Hindlimb muscle (tissue), 1 donor: ENCODE measurements around the gene SPSB1. TPM values are rescaled to one million over a fixed set of nuclear protein-coding genes. Genes with fewer than 3 reads are reported as not detected.
"Not testable (repeated sequence)": the region's sequence is repeated elsewhere in the genome, so short reads cannot be mapped to it uniquely, and the experiment has no call there.

Experiments used
- DNase-seq: peaks from one replicate; pipeline ENCODE4 v3.0.0-alpha.2; 2013
- polyA plus RNA-seq: library from polyadenylated mRNA; unstranded; fragments of 120-200 nt; gene quantifications from one replicate; pipeline ENCODE4 v1.2.1, GENCODE V29; 2013; ENCODE audit not compliant: insufficient read length

SPSB1 gene
- polyA plus RNA-seq, 1 donor, result 7.0 TPM

DNA sequence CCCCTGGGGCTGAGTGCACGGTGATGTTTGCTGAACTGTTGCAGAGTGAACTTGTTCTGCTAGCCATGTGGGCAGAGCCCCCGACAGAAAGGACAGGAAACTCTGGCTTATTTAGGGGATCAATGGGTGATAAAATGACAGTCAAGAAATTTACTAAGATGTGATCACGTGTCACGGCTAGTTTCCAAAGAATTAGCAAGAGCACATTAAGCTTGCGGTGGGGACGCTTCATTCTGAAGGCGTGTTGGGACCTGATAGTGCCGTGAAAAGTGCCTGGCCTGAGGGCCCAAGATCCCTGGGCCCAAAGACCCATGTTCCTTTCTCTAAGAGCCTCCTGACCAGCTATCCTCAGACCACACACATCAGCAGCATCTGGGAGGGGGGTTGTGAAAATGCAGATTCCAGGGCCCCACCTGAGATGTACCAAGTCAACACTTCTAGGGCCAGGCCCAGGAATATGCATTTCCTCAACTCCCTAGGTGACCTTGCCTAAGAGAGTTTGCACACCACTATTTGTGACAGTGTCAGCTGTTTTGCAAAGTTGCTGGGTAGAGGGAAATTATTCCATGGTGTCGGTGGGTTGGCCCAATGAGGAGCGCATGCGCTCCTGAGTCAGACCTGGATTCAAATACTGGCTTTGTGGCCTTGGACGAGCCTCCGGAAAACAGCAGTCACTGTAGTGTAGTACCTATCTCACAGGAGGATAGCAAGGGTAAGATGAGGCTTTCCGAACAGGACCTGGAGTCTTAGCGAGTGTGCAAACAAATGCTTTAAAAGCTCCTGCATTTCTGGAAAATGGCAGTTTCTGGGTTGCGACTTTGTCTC lies 77.5 kb downstream of the SPSB1 start:
- DNase-seq, result no peak

DNA sequence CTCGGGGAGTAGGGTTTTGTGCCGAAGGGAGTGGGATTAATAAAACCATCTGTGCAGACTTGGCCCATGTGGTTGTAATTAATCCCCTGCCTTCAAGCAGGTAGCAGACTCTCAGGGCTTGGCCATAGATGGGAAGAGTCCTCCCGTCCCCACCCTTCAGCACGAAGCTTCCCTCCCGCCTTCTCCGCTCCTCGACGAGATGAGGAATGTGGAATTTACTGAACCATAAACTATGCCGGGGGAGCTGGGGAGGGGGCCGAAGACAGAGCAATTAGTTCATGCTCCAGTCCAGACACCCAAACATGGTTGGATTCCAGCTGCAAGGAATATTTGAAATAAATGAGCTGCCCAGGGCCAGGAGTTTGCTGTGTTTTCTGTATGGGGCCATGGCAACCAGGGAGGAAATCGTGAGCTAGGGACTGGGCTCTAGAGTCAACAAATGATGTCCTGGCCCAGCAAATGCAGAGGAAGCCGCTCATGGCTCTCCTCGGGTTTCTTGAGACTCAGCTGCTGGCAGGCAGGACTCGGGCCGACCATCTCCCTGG lies 78.8 kb downstream of the SPSB1 start:
- peak; percentile 85 for DNase-seq

DNA sequence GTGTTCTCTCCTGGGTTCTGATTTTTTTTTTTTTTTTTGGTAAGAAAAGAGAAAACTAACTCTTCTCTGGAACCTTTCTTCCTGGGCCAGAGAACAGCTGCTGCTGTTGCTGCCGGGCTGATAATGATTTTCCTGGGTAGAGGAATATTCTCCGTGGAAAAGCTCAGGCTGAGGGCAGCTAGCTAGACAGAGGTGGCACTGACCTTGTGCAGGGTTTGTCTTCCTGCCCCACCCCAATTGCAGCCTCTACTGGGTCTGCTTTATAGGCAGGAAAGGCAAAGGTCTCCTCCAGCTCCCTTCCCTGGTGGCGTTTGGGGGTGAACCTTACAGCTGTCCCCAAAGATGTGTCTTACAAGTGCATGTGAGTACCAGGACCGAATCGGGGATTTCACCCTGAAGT lies 79.3 kb downstream of the SPSB1 start:
- no peak for DNase-seq

DNA sequence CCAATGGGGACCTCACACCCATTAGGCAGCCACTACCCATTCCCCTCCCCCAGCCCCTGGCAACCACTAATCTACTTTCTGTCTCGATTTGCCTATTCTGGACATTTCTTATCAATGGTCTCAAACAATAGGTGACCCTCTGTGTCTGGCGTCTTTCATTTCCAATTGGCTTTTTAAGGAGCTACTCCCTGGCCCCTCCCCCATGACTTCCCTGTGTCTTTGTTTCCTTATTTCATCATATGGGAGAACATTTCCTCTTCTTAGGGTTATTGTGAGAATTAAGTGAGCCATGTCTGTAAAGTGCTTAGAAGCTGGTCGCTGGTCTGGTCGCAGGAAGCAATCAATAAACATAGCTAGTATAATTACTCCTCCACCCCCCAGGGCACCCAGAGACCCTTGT lies 80.9 kb downstream of the SPSB1 start:
- DNase-seq, result no peak

DNA sequence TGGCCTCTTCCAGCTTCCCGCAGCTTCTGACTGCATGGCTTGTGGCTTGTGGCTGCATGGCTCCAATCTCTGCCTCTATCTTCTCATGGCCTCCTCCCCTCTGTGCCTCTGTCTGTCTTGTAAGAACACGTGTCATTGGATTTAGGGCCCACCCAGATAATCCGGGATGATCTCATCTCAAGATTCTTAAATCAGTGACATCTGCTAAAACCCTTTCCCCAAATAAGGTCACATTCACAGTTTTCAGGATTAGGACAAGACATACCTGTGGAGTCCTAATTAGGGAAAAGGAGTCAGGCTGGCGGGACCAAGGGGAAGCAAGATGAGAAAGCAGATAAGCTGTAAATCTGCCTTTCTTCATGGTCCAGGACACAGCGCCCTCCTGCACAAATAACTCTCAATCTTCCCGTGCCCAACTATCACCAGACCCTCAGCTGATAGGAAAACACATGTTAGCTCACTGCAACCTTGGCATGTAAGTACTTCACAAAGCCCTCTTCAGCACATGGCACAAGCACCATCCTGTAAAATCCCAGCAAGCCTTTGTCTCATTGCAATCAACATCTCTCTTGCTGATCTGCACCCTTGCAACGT lies 82.2 kb downstream of the SPSB1 start:
- no peak for DNase-seq

DNA sequence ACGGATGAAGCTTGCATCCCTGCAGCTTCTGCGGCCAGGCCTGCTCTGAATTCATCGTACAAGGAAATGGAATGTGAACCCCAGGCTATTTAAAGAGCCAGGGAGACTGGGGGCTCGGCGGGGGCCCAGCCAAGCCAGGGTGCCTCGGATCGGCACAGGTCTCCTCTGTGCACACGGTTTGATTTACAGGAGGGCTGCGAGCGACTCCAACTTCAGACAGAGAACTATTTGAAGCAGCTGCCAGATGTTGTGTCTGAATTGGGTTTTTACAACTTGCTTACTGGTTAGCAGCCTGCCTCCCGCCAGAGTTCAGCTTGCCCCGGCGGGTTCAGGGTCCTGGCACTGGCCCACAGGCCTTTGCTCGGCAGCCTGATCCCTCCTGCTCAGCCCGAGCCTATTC lies 83.2 kb downstream of the SPSB1 start:
- DNase-seq, result no peak

DNA sequence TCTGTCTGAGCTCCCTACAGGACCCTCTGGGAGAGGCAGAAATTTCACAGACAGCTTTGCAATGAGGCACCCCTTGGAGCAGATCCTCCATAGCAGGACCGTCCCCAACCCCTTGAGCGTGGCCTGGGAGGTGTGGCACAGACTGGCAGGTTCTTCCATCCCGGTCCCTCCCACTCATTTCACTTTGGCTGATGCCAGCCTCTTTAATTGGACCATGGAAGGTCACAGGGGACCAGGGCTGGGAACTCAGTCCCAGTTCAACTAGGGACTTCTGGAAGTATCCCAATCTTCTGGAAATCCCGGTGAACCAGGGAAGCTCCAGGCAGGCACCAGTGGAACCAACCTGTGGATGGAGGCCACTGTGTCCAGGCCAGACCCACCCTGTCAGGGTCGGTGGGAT lies 83.7 kb downstream of the SPSB1 start:
- no peak for DNase-seq

DNA sequence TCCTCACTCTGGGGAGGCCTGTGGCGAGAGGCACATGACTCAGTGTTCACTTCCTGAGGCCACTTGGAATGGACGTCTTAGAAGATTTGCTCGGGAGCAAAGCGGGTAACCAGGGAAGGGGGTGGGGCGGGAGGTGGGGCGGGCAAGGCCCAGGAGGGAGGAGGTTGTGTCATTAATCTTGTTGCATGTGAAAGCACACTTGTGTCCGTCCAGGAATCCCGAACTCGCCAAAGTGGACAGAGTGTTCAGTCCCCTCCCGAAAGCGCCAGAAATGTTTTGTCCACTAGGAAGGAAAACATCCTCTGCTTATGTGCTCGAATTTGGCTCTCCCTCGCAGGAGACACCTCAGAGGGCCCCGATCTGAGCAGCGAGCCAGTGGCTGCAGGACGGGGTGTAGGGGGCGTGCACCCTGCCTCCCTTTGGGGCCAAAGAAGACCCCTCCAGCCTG lies 84.2 kb downstream of the SPSB1 start:
- no peak for DNase-seq

DNA sequence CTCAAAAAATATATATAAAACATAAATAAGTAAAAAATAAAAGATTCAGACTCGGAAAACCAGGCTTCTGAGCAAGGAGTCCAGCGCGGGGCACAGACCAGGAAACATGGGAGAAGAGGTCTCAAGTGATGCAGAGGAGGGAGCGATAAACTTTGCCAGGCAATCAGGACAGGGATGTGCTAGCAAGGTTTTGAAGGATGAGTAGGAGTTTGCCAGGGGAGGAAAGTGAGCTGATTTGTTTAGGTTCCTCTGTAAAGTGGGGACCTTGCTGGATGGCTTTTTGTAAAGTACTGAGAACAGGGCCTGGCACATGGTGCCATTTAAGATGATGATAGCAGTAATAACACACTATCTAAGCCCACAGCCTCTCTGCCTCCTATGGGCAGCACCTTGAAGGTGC lies 86.1 kb downstream of the SPSB1 start:
- DNase-seq, result no peak

DNA sequence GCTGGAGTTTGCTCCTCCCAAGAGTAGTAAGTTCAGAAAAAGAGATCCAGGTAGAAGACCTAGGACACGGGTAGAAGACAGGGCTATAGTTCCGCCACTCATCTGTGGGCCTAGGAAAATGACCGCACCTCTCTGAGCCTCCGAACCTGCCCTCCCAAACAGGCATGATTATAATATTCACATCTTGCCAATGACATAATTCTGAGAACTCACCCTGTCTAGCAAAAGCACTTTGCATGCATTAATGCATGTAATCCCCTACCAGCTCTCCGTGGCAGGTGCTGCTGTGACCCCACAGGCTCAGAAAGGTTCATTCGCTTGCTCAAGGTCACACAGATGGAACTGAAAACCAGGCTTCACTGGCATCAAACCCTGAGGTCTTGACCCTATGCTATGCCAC lies 88.0 kb downstream of the SPSB1 start:
- DNase-seq, result no peak

DNA sequence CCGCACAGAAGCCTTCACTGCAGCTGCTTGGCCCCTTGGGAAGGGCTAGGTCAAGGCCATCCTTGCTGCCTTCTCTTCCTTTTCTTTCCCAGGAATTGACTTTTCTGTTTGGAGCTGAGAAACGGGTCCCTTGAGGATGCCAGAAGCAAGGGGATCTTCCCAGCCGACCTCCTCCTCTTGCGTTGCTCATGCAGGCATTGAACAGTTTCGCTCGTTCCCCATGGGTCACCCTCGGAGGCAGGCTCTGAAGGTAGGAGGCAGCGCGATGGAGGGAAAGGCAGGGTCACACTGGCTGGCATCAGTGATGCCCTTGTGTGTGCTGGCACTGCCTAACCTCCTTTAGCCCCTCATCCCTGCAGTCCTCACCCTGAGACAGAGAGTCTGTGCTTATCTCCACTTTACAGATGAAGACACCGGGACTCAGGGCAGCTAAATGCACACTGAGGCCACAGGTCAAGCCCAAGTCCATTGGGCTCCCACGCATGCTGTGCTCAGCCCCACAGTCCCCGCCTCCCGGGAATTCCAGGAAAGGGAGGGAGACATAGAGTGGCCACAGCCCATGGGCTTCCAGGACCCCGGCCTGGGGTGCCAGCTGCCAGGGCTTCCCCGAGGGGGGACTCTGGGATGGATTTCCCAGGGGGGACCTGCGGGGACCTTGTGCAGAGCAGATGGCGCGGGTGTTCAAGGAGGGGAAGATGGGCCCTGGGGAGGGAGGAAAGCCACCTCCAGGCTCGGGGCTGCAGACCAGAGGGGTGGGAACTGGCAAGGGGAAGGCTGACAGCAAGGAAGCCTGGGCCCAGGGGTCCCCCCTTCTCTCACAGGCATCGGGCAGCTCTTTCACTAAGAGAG lies 90.2 kb downstream of the SPSB1 start:
- DNase-seq, result no peak

DNA sequence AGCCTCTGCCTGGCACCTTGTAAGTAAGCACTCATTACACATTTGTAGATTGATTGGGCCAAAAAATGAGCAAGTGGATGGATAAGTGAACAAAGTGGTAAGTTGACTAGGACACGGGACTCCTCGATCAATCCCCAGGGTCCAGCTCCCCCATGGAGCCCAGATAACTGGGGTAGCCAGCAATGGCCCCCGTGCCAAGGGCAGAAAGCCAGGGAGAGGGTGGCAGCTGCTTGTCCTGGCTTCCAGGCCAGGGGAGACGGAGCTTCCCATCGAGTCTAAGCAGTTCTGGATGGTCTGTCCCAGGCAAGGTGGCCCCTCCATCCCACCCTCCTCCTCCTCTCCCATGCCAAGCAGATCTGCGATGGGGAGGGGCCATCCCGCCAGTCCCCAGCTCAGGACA lies 91.4 kb downstream of the SPSB1 start:
- DNase-seq, result no peak

DNA sequence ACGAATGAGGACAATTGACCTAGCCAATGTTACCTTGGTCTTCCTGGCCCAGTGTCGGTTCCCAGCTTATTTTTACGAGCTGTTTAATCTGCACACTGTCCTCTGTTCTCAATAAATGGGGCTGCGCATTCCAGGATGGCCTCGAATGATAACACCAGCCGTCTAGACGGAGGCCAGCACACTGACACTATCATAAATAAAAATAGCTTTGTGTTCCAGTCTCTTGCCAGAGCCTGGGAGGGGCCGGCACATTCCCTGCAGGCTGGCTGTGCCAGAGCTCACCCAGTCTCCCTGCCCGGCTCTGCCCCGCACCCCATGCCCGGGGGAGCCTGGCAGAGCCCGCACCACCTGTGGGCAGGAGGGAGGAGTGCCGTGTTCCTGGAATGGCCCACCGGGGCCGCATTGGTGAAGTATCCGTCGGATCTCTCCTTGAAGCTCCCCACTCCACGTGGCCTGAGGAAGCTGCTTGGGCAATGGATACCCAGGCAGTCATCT lies 92.1 kb downstream of the SPSB1 start:
- no peak for DNase-seq

DNA sequence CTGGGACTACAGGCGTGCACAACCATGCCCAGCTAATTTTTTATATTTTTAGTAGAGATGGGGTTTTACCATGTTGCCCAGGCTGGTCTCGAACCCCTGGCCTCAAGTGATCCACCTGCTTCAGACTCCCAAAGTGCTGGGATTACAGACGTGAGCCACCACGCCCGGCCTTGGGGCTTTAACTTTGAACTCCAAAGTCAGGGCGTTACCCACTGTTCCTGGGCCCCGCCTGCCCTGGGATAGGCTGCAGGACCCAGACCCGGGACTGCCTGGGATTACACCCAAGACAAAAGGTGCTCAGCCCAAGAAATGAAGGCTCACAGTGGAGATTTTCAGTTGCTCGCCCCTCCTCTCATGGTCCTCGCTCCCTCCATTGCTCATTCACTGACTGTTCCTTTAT lies 92.7 kb downstream of the SPSB1 start:
- not testable (repeated sequence) for DNase-seq

DNA sequence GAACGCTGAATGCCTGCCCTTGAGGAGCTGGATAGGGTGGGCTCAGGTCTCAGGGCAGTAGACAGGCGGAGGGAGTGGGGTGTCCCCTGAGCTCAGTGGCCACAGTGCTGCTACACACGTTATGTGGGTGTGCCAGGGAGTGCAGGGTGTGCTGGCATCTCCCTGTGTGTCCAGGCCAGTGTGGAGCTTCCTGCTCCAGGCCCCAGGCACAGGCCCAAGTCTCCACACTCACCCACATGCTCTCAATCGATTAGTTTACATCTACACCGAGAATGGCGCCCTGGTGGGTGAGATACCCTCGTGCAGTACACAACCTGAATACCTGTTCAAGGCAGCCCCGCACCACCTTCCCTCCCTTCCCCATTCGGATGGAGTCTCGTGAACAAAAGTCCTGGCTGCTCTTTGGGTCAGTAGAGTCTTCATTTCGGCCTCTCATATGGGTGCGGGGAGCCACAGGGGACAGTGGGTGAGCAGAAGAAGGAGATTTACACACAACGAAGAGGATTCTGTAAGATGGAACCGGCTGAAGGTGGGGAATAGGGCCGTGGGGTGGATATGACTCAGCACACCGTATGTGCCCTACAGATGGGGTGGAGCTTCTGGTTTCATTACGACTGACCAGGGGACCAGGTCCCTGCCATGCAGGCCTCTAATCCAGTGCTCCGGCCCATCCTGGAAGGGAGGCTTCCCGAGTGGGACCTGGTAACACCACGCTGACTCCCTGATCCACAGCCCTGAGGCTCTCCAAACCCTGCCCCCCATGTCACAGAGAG lies 93.3 kb downstream of the SPSB1 start:
- DNase-seq, result no peak

DNA sequence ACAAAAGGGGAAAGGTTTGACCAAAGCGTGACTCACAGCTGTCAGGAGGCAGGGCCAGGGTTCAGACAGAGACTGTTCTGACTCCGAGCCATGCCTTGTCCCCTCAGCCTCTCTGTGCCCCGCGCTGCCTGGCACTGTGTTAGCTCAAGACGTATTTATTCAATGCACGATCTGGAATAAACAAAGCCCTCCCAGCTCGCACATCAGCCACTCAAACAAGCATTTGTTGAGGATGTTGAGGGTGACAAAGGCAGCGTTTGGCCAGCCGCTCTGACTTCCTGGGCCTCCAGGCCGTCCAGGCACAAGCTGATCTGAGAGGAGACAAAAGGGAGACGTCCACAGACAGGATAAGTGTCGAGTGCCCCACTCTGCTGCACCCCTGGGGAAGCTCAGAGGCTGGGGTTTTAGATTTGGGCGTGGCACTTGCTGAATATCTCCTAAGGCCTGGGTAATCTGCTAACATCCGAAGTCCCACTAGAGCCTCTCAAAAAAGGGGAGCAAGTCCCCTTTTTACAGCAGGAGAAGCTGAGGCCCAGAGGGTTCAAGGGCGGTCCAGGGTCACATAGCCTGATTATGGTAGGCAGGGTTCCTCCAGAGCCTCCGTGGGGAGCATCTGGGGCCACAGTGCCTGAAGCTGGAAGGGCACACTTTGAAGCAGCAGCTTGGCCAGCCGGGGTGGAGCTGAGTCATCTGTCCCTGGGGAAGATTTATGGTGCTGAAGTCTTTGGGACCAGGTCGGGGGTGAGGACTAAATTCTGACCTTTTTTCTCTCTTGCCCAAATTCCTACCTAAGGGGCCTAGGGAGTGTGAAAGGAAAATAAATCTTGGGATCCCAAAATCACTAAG lies 95.9 kb downstream of the SPSB1 start:
- no peak for DNase-seq

DNA sequence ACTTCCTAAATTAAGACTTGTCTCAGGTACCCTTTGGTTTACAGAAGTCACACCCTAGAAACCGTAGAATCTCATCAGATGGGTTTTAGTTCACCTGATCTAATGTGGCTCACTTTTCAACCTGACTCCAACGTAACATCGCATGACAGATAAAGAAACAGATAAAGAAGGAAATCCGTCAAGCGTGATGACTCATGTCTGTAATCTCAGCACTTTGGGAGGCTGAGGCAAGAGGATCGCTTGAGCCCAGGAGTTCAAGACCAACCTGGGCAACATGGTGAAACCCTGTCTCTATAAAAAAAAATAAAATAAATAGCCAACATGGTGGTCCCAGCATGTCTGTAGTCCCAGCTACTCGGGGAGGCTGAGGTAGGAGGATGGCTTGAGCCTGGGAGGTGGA lies 97.3 kb downstream of the SPSB1 start:
- no peak for DNase-seq

DNA sequence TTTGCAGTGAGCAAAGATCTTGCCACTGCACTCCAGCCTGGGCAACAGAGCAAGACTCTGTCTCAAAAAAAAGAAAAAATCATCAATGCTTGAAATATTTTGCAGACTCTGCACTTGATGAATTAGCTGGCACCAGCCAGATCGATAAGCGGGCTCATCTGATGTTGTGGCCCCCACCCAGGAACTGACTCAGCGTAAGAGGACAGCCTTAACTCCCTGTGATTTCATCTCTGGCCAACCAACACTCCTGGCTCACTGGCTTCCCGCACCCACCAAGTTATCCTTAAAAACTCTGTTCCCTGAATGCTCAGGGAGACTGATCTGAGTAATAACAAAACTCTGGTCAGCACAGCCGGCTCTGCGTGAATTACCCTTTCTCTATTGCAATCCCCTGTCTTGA lies 98.9 kb downstream of the SPSB1 start:
- DNase-seq, result no peak

DNA sequence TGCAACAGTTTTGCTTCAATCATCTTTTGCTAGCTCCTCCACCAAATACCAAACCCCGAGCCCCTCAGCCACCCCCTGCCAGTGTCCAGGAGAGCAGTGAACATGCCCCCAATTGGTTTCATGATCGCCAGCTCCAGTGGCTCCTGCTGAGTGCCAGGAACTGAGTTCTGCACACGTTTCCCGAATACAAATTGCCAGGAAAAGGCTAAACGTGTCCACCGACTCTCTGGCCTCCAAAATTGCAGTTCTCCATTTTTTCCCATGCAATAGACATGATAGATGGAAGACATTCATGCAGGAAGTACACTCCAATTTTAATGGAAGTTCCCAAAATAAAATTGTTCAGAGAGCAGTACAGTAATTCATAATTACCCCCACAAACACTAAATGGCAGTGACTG lies 101.3 kb downstream of the SPSB1 start:
- DNase-seq, result no peak

DNA sequence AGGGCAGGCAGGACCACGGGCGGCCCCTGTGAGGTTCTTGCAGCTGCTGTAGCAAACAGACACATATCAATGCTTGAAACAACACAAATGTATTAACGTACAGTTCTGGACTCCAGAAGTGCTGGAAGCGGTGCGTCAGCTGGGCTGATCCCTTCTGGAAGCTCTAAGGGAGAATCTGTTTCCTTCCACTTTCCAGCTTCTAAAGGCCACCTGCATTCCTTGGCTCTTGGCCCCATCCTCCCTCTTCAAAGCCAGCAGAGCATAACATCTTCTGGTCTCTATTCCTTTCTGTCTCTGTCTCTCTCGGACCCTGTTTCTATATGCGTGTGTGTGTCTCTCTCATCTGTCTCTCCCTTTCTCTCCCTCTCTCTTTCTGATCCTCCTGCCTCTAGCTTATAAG lies 102.3 kb downstream of the SPSB1 start:
- no peak for DNase-seq

DNA sequence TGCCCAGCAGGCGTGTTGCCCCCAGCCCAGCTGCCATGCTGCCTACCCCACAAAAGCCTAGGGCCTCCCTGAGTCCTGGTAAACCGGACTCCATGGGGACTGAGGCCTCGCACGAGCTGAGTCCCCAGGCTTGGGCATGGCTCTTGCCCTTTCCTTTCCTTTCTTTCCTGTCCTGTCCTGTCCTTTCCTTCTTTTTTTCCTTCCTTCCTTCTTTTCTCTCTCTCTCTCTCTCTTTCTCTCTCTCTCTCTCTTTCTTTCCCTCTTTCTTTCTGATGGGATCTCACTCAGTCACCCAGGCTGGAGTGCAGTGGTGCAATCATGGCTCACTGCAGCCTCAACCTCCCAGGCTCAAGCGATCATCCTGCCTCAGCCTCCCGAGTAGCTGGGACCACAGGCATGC lies 104.4 kb downstream of the SPSB1 start:
- DNase-seq, result no peak
